ENCODE measurements around the gene LINC00632. TPM values are rescaled to one million over a fixed set of nuclear protein-coding genes. Genes with fewer than 3 reads are reported as not detected.

The LINC00632 gene
- total and polyA plus RNA-seq, 10 donors = 0.12 to 143 (median 24.7) TPM

GRCh38 chrX:140799216-140799615 is 89.7 kb downstream of the LINC00632 start:
- no peaks in the 10 kb centered on the region for H3K4me1 ChIP-seq
- DNase-seq = no peak
- no peaks in the 10 kb centered on the region for H3K27me3 ChIP-seq (replicated peaks in 1 of 7)
- H3K27ac ChIP-seq = no peak overlapping the region
- no peak overlapping the region for H3K4me3 ChIP-seq
- TF ChIP-seq, protein P1, sequence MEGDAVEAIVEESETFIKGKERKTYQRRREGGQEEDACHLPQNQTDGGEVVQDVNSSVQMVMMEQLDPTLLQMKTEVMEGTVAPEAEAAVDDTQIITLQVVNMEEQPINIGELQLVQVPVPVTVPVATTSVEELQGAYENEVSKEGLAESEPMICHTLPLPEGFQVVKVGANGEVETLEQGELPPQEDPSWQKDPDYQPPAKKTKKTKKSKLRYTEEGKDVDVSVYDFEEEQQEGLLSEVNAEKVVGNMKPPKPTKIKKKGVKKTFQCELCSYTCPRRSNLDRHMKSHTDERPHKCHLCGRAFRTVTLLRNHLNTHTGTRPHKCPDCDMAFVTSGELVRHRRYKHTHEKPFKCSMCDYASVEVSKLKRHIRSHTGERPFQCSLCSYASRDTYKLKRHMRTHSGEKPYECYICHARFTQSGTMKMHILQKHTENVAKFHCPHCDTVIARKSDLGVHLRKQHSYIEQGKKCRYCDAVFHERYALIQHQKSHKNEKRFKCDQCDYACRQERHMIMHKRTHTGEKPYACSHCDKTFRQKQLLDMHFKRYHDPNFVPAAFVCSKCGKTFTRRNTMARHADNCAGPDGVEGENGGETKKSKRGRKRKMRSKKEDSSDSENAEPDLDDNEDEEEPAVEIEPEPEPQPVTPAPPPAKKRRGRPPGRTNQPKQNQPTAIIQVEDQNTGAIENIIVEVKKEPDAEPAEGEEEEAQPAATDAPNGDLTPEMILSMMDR (IDR thresholded peaks at IDR 0.05 in 8 of 11, conservative IDR thresholded peaks at IDR 0.05 in 3 of 11) = no peak
- TF ChIP-seq POLR2A (IDR thresholded peaks at IDR 0.05) (no peak), POLR2AphosphoS5 (IDR thresholded peaks at IDR 0.05) (no peak)
- no peaks in the 10 kb centered on the region for H3K9me3 ChIP-seq
- 77 to 100% (median 86%) methylated on average over 2 of the region's 2 CpGs for WGBS, 5 donors
- intact Hi-C loops (cut with DNase I; ENCODE audit: low total_unique reads) = no loop called here
- H3K36me3 ChIP-seq = no peaks in the 10 kb centered on the region

DNA sequence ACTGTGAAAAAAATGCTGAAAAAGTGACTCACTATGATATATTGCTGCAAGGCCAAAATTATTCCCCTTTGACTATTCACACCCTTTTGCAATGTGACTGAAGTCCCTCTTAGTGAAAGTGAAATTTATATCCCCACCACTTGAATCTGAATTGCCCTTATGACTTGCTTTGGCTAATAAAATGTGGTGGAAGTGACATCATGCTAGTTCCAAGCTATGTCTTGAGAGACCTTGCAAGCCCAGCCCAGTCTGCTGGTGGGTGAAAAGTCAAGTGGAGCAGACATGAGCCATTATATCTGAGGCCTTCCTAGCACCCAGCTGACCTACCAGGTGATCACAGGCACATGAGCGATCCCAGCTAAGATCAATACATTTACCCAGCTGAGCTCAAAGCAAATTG is 94.7 kb downstream of the LINC00632 start:
- DNase-seq = no peak
- Histone ChIP-seq H3K27ac (no peak overlapping the region), H3K4me3 (no peak overlapping the region), H3K27me3 (replicated peaks in 1 of 7) (no peaks in the 10 kb centered on the region), H3K9me3 (peaks cover 0 to 23% (median 9%) of the 10 kb centered on the region in 8 donors), H3K36me3 (no peaks in the 10 kb centered on the region), H3K4me1 (no peaks in the 10 kb centered on the region)
- 78 to 100% (median 91%) methylated on average over 1 of the region's 1 CpG for WGBS, 5 donors
- intact Hi-C loops (cut with DNase I; ENCODE audit: low total_unique reads) = no loop called here
- TF ChIP-seq POLR2AphosphoS5 (IDR thresholded peaks at IDR 0.05) = no peak
- no peak for TF ChIP-seq POLR2A (IDR thresholded peaks at IDR 0.05)
- TF ChIP-seq, protein P1 (IDR thresholded peaks at IDR 0.05 in 8 of 11, conservative IDR thresholded peaks at IDR 0.05 in 3 of 11) = no peak

DNA sequence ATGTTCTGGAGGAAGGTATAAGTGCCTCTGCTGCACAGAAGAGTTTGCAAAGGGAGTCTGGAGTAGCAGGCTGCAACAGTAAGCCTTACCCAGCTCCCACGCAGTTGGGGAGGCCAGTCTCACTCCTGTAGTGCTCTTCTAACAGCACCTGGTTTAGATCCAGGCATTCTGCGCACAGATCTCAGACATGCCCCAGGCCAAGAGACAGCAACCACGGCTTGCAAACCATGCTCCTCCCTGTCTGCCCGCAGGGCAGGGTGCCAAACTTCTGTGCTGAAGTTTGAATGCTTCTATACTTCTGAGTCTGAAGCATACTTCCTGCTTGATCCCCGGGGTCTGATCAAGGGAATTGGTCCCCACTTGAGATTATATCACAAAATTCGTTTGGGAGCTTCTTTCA is 106.3 kb downstream of the LINC00632 start:
- Histone ChIP-seq H3K4me1 (no peaks in the 10 kb centered on the region), H3K36me3 (no peaks in the 10 kb centered on the region), H3K27ac (no peak overlapping the region), H3K27me3 (replicated peaks in 1 of 7) (peaks cover 0 to 6% (median 0%) of the 10 kb centered on the region in 7 donors), H3K4me3 (no peak overlapping the region), H3K9me3 (peaks cover 0 to 36% (median 13%) of the 10 kb centered on the region in 8 donors)
- DNase-seq = no peak
- WGBS, 5 donors = 6 to 30% (median 19%) methylated on average over 5 to 6 of the region's 6 CpGs; no CpG with 5 or more reads in 1 of the 5 donors
- no peak for TF ChIP-seq POLR2A (IDR thresholded peaks at IDR 0.05)
- TF ChIP-seq, protein P1 (IDR thresholded peaks at IDR 0.05 in 8 of 11, conservative IDR thresholded peaks at IDR 0.05 in 3 of 11) = no peak
- TF ChIP-seq POLR2AphosphoS5 (IDR thresholded peaks at IDR 0.05) = no peak
- intact Hi-C loops (cut with DNase I; ENCODE audit: low total_unique reads) = no loop called here

DNA sequence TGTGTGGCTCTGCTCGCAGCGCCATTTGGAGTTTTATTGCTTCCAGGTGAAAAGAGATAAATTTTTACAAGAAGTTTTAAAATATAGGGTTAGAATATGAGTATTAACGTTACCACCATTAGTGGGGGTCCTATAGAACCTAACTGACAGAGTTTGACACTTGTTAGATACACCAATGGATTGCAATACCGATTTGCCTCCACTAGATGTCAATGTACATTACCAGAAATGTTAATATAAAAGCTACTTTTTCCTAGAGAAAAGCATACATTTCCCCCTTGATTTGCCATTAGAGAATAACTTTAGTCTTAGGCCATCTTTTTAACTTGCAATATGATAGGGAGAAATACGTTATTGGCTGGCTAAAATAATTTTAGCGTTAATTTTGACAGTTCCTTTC is 108.4 kb downstream of the LINC00632 start:
- WGBS, 5 donors = 27 to 36% (median 36%) methylated on average over 6 of the region's 6 CpGs
- Histone ChIP-seq H3K36me3 (no peaks in the 10 kb centered on the region), H3K4me1 (no peaks in the 10 kb centered on the region), H3K27me3 (replicated peaks in 1 of 7) (peaks cover 0 to 6% (median 0%) of the 10 kb centered on the region in 7 donors), H3K27ac (no peak overlapping the region), H3K9me3 (peaks cover 0 to 15% (median 0%) of the 10 kb centered on the region in 8 donors), H3K4me3 (no peak overlapping the region)
- intact Hi-C loops (cut with DNase I; ENCODE audit: low total_unique reads) = no loop called here
- no peak for TF ChIP-seq POLR2AphosphoS5 (IDR thresholded peaks at IDR 0.05)
- TF ChIP-seq, protein P1 (IDR thresholded peaks at IDR 0.05 in 8 of 11, conservative IDR thresholded peaks at IDR 0.05 in 3 of 11) = peak in 7 of 11 experiments; percentile 7 to 43 (median 30)
- no peak for DNase-seq

Measured in spleen (tissue), 11 donors.